ENCODE data around the gene RAP1A. TPM values are rescaled to one million over a fixed set of nuclear protein-coding genes. Genes with fewer than 3 reads are reported as not detected.

The RAP1A gene
- total RNA-seq, 1 experiment from 2014 or later: 25.4 TPM

DNA sequence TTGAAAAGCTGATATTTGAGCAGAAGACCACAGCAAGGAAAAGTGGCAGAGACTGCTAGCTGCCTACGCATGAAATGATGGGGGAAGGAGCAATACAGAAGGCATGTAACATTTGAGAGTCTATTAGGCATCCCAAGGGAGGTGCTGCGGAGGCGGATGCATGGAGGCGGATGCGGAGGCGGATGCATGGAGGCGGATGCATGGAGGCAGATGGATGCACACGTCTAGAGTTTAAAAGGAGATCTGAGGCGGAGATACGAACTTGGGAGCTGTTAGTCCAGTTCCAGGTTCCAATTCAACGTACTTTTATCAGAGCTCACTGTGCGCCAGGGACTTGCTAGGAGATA, 135.4 kb downstream of the RAP1A start:
- H3K4me3 Mint-ChIP-seq: peak overlapping the region; percentile 97
- TF ChIP-seq NR1H2 (CRISPR knock-in tag; IDR thresholded peaks at IDR 0.05) (no peak), PREB (CRISPR knock-in tag; IDR thresholded peaks at IDR 0.05; ENCODE audit: borderline replicate concordance) (no peak), TEAD4 (CRISPR knock-in tag; IDR thresholded peaks at IDR 0.05) (no peak), NR2C2 (CRISPR knock-in tag; IDR thresholded peaks at IDR 0.05) (no peak), ZNF138 (CRISPR knock-in tag; conservative IDR thresholded peaks at IDR 0.05) (no peak), ZNF416 (CRISPR knock-in tag; IDR thresholded peaks at IDR 0.05) (no peak), NFE2L1 (CRISPR knock-in tag; IDR thresholded peaks at IDR 0.05) (no peak), TCF7 (CRISPR knock-in tag; IDR thresholded peaks at IDR 0.05; ENCODE audit: low read depth) (no peak)
- TF ChIP-seq, protein P1, sequence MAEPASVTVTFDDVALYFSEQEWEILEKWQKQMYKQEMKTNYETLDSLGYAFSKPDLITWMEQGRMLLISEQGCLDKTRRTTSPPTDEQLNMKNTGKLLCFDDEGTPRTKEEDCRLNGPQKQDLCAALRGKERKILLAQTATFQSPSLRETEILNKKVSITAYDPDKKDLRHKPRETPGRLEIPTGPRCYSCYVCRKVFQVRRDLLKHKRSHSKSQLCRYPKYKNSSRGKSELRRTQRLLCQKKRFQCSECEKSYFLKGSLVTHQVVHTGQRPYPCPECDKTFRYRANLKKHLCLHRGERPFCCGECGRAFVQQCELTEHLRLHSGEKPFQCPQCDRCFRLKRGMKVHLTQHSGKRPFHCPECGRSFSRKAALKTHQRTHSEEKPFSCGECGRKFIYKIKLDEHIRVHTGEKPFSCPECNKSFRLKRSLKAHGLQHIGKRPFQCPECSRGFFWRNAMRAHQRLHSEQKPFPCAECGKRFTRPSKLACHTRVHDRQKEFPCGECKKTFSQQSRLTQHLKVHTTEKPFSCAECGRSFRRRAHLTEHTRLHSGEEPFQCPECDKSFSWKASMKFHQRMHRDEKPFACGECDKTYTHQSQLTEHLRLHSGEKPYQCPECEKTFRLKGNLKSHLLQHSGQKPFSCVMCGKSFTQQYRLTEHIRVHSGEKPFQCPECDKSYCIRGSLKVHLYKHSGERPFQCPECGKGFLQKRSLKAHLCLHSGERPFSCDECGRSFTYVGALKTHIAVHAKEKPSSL (CRISPR knock-in tag; conservative IDR thresholded peaks at IDR 0.05): no peak
- TF ChIP-seq, protein P2, sequence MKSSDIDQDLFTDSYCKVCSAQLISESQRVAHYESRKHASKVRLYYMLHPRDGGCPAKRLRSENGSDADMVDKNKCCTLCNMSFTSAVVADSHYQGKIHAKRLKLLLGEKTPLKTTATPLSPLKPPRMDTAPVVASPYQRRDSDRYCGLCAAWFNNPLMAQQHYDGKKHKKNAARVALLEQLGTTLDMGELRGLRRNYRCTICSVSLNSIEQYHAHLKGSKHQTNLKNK (CRISPR knock-in tag; IDR thresholded peaks at IDR 0.05): no peak
- H3K4me1 Mint-ChIP-seq: peaks cover 22% of the 10 kb centered on the region
- H3K27me3 Mint-ChIP-seq (ENCODE audit: low read depth): peaks cover 7% of the 10 kb centered on the region
- peak overlapping the region; percentile 99 for H3K27ac Mint-ChIP-seq
- CTCF ChIA-PET: interaction anchor here (0.9 to 2.9 kb wide), 8 partner anchors 11 to 273 kb away, joined by 3 to 16 read pairs (median 4); partner anchors contain the start of gene INKA2
- DNase-seq (ENCODE audit: low spot score): no peak
- POLR2A ChIA-PET: interaction anchor here (0.6 to 1.9 kb wide), 5 partner anchors 16 to 247 kb away, joined by 4 to 7 read pairs (median 6); partner anchors contain the start of gene INKA2
- H3K9me3 Mint-ChIP-seq: no peaks in the 10 kb centered on the region
- ATAC-seq: peak; percentile 19
- peaks cover 12% of the 10 kb centered on the region for H3K36me3 Mint-ChIP-seq

- Mint-ChIP-seq H3K27me3 (ENCODE audit: low read depth) (peaks cover 7% of the 10 kb centered on the region), H3K4me1 (peaks cover 19% of the 10 kb centered on the region), H3K36me3 (peaks cover 16% of the 10 kb centered on the region), H3K9me3 (no peaks in the 10 kb centered on the region), H3K27ac (peak within 1 kb of the TSS; percentile 99), H3K4me3 (peak within 1 kb of the TSS; percentile 97)
- CTCF ChIA-PET: interaction anchor here (0.6 to 2.9 kb wide), 14 partner anchors 11 to 274 kb away, joined by 3 to 16 read pairs (median 4); partner anchors contain the start of gene INKA2
- ATAC-seq: peak; percentile 86
- peak; percentile 90 for DNase-seq (ENCODE audit: low spot score)
- POLR2A ChIA-PET: interaction anchor here (0.6 to 2.1 kb wide), 6 partner anchors 17 to 248 kb away, joined by 4 to 7 read pairs (median 6); partner anchors contain the start of gene INKA2
- TF ChIP-seq, protein P3, sequence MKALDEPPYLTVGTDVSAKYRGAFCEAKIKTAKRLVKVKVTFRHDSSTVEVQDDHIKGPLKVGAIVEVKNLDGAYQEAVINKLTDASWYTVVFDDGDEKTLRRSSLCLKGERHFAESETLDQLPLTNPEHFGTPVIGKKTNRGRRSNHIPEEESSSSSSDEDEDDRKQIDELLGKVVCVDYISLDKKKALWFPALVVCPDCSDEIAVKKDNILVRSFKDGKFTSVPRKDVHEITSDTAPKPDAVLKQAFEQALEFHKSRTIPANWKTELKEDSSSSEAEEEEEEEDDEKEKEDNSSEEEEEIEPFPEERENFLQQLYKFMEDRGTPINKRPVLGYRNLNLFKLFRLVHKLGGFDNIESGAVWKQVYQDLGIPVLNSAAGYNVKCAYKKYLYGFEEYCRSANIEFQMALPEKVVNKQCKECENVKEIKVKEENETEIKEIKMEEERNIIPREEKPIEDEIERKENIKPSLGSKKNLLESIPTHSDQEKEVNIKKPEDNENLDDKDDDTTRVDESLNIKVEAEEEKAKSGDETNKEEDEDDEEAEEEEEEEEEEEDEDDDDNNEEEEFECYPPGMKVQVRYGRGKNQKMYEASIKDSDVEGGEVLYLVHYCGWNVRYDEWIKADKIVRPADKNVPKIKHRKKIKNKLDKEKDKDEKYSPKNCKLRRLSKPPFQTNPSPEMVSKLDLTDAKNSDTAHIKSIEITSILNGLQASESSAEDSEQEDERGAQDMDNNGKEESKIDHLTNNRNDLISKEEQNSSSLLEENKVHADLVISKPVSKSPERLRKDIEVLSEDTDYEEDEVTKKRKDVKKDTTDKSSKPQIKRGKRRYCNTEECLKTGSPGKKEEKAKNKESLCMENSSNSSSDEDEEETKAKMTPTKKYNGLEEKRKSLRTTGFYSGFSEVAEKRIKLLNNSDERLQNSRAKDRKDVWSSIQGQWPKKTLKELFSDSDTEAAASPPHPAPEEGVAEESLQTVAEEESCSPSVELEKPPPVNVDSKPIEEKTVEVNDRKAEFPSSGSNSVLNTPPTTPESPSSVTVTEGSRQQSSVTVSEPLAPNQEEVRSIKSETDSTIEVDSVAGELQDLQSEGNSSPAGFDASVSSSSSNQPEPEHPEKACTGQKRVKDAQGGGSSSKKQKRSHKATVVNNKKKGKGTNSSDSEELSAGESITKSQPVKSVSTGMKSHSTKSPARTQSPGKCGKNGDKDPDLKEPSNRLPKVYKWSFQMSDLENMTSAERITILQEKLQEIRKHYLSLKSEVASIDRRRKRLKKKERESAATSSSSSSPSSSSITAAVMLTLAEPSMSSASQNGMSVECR (CRISPR knock-in tag; IDR thresholded peaks at IDR 0.05; ENCODE audit: borderline replicate concordance): peak; percentile 65; the same call in 1 of the 2 replicates
- TF ChIP-seq SMAD3 (CRISPR knock-in tag; IDR thresholded peaks at IDR 0.05; ENCODE audit: borderline replicate concordance) (no peak), ATF1 (CRISPR knock-in tag; IDR thresholded peaks at IDR 0.05) (no peak), FOXK1 (CRISPR knock-in tag; IDR thresholded peaks at IDR 0.05) (no peak; the same call in 1 of the 2 replicates), TEAD4 (CRISPR knock-in tag; IDR thresholded peaks at IDR 0.05) (no peak), CREM (CRISPR knock-in tag; IDR thresholded peaks at IDR 0.05) (peak; percentile 41; the same call in 1 of the 2 replicates), SMAD4 (CRISPR knock-in tag; IDR thresholded peaks at IDR 0.05) (no peak)
- TF ChIP-seq, protein P4, sequence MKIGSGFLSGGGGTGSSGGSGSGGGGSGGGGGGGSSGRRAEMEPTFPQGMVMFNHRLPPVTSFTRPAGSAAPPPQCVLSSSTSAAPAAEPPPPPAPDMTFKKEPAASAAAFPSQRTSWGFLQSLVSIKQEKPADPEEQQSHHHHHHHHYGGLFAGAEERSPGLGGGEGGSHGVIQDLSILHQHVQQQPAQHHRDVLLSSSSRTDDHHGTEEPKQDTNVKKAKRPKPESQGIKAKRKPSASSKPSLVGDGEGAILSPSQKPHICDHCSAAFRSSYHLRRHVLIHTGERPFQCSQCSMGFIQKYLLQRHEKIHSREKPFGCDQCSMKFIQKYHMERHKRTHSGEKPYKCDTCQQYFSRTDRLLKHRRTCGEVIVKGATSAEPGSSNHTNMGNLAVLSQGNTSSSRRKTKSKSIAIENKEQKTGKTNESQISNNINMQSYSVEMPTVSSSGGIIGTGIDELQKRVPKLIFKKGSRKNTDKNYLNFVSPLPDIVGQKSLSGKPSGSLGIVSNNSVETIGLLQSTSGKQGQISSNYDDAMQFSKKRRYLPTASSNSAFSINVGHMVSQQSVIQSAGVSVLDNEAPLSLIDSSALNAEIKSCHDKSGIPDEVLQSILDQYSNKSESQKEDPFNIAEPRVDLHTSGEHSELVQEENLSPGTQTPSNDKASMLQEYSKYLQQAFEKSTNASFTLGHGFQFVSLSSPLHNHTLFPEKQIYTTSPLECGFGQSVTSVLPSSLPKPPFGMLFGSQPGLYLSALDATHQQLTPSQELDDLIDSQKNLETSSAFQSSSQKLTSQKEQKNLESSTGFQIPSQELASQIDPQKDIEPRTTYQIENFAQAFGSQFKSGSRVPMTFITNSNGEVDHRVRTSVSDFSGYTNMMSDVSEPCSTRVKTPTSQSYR (CRISPR knock-in tag; IDR thresholded peaks at IDR 0.05): 0 out of 2 replicates have a peak, but pooled peaks have one; percentile 25
- TF ChIP-seq, protein P5, sequence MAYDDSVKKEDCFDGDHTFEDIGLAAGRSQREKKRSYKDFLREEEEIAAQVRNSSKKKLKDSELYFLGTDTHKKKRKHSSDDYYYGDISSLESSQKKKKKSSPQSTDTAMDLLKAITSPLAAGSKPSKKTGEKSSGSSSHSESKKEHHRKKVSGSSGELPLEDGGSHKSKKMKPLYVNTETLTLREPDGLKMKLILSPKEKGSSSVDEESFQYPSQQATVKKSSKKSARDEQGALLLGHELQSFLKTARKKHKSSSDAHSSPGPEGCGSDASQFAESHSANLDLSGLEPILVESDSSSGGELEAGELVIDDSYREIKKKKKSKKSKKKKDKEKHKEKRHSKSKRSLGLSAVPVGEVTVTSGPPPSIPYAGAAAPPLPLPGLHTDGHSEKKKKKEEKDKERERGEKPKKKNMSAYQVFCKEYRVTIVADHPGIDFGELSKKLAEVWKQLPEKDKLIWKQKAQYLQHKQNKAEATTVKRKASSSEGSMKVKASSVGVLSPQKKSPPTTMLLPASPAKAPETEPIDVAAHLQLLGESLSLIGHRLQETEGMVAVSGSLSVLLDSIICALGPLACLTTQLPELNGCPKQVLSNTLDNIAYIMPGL (CRISPR knock-in tag; IDR thresholded peaks at IDR 0.05): peak; percentile 82
- TF ChIP-seq, protein P6, sequence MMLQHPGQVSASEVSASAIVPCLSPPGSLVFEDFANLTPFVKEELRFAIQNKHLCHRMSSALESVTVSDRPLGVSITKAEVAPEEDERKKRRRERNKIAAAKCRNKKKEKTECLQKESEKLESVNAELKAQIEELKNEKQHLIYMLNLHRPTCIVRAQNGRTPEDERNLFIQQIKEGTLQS (CRISPR knock-in tag; conservative IDR thresholded peaks at IDR 0.05): no peak
Measured at GRCh38 chr1:111755331-111756123, 135.9 kb downstream of the RAP1A start, which contains the start of gene DDX20. Gene DDX20, plus strand, starts transcription at chr1:111755901. Its CDS starts 24 bp downstream, at chr1:111755925.
